Stimulated activated CD8-positive, alpha-beta memory T cell treated with anti-CD3 and anti-CD28 coated beads, Interleukin-7, amount 100 ng/mL, for 48 hours (primary cell): Measurements from ENCODE around the gene C11orf91.
"Not testable (repeated sequence)": the region's sequence is repeated elsewhere in the genome, so short reads cannot be mapped to it uniquely, and the experiment has no call there.

Experiments
- DNase-seq, 2 donors: peaks; one replicate each; pipeline ENCODE4 v3.0.0-alpha.2; 2020; ENCODE audit warnings: low read depth in 1 of 2; ENCODE audit errors: extremely low read depth in 1 of 2

Gene C11orf91

GRCh38 chr11:33698921-33699320 is 1.7 kb downstream of the C11orf91 start:
- DNase-seq: no peak

DNA sequence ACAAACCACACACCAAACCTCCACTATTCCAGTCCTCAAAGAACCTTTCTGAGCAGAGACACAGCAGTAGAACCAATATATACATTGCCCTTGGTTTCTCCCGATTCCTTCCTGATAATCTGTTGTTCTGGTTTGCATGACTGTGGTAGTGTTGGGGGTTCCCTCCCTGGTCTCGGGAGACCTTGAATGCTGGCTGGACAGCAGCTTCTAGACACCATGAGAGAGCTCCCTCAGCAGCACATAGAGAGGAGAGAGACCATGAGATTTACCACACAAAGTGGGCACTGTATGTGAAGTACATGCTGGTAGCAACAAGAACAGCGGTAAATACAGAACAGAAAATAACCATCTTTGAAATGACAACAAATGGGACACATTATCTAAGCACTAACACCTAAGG is 2.6 kb downstream of the C11orf91 start:
- DNase-seq: no peak

- DNase-seq: no peak
Measured at GRCh38 chr11:33696931-33697638, 3.5 kb downstream of the C11orf91 start.

DNA sequence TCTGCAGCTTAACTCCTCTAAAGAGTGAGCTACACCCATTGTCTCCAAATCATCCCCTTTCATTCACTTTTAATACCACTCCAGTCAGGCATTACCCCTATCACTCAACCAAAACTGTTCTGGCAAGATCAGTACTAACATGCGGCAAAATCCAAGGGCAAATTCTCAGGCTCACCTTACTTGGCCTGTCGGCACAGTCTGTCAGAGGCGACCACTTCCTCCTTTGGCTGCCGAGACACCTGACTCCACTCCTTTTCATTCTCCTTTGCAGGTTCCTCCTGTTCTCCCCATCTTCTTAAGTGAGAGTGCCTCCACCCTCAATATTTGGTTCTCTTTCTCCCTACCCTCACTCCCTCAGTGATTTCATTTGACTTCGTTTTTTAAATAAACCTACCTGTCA is 4.2 kb downstream of the C11orf91 start:
- no peak for DNase-seq

DNA sequence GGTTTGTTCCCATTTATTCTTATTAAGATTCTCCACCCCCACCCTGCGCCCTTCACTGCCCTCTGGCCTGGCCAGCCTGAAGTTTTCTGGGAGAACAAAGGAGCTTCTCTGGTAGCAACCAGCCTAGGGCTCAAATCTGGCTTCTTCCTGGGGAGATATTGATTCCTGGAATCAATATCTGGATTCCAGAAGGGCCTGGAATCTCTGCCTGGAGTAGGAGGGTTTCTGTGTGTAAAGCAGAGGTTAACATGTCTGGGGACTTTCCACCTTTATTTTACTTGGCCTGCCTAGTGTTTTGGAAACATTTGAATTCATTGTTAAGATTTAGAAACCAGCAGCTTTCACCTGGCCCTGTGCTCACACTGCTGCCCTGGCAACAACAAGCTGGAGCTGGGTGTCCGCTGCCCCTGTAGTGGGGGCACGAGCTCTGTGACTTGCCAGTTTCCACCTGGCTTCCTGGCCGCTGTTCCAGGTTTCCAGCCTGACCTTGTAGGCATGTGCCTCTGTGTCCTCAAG is 5.5 kb downstream of the C11orf91 start:
- DNase-seq: no peak

DNA sequence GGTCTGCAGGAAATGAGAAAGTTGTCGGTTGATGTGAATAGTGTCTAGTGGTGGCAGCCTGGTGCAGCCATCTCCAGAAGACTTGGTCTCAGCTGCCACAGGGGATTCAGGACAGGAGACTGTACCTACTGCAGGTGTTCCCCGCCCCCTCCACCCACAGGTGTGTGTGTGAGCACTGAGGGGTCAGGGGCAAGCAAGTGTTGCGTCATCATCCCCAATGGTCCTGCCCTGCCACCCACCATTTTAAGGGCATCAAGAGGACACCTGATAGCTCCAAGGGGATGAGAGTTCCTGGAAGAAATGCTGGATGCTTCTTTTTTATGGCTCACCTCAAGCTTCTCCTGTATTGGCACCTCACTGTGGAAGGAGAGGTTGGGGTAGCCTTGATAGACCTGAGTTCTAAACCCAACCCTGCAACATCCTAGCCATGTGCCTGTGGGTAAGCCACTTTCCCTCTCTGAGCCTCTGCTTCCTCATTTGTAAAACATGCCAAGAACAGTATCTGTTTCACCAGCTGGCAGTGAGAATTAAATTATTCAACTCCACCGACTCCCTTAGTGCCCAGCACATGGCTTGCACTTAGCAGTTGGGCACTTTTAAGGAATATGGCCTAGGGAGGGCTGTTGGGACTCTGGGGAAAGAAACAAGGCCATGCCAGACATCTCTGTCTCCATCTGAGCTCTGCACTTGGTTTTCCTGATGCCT is 6.1 kb downstream of the C11orf91 start:
- no peak for DNase-seq

- no peak for DNase-seq
Measured at GRCh38 chr11:33692541-33692940, 8.1 kb downstream of the C11orf91 start.

- no peak for DNase-seq
Measured at GRCh38 chr11:33692013-33692504, 8.6 kb downstream of the C11orf91 start.

DNA sequence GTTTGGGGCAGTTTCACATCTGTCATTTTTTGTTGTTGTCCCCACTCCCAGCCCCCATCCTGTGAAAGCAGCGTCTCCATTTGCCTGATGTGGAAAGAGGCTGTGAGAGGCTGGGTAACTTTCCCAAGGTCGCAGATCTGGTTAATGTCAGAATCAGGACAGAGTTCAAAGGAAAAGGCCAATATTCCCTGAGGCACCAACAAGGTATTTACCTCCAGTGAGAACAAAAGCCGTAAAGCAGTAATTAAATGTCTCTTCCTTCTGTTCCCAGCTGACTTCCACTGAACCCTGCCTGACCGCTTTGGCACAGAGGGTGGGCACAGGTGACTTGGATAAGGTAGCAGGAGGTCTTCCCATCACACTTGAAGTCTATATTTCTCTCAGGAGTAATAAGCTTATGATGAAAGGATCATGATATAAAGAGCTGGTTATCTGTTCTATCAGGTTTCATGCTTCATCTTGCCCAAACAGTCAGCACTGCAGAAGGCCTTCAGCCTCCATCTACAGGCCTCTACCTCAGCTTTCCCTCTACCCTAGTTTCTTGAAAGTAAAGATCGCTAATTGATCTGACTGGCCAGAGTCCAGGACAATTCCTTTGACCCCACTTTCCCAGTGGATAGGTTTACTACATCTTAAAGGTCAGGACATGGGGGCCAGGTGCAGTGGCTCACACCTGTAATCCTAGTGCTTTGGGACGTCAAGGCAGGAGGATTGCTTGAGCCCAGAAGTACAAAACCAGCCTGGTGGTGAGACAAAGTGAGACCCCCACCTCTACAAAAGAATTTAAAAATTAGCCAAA is 9.4 kb downstream of the C11orf91 start:
- no peak for DNase-seq

DNA sequence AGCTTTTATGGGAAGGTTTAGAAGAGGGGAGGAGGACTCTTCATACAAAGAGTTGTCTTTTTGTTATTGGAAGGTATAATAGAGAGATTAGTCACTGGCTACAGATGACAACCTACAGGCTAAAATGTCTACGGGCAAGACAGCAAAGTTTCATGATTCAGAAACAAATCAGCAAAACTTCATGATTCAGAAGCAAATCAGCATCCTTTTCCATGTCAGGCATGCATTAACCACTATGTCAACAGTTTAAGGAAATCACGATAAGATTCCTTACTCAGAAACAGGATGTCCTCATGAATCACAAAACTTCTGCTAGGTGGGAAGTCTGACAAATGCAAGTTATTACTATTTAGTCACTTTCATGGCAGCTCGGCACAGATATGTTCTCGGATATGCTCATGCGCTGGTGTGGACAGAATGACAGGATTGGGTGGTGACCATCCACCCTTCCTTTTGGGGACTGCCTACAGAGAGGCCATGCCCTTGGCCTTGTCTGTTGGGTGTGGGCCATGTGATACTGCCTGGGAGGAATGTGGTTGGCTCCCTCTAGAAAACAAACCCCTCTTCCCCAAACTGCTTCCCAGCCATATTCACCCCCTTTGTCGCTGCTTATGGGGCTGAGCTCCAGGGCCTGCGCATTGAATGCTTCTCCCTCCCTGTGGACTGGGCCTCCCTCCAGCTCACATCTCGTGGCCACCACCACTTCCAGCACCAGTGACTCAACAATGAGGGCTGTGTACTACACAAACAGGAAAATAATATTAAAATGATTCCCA is 10.1 kb downstream of the C11orf91 start:
- DNase-seq: no peak

GRCh38 chr11:33689501-33689900 is 11.1 kb downstream of the C11orf91 start:
- no peak for DNase-seq

GRCh38 chr11:33689085-33689484 is 11.5 kb downstream of the C11orf91 start:
- DNase-seq: no peak

DNA sequence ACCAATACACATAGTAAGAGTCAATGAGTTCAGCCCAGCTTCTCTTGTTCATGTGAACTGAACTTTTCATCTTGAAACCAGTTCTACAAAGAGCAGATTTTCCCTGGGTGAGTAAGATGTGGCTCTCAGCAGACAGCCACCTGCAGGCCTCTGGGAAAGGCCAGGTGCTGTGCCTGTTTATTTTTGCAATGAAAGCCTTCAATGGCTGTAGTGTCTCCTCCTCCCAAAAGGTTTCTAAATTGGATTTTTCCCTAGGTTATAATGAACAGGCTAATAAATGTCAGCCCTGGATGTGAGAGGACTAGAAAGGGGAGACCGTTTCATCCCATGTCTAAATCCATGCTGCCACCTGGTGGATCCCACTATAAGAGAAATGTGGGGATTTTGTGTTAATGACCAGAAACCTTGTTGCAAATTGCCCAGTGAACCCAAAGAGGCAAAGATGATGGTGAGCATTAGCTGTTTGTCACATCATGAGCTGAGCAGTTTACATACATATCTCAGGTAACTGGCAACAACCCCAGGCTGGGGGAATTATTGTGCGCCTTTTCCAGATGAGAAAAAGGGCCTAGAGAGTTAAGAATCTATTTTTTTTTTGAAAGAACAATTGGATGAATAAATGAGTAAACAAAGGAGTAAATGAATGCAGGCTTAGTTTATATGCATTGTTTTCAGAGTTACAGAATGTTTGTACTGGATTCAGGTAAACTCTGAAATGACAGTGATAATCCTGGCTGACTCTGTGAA is 12.7 kb downstream of the C11orf91 start:
- DNase-seq: no peak

GRCh38 chr11:33685082-33685481 is 15.5 kb downstream of the C11orf91 start:
- no peak for DNase-seq

DNA sequence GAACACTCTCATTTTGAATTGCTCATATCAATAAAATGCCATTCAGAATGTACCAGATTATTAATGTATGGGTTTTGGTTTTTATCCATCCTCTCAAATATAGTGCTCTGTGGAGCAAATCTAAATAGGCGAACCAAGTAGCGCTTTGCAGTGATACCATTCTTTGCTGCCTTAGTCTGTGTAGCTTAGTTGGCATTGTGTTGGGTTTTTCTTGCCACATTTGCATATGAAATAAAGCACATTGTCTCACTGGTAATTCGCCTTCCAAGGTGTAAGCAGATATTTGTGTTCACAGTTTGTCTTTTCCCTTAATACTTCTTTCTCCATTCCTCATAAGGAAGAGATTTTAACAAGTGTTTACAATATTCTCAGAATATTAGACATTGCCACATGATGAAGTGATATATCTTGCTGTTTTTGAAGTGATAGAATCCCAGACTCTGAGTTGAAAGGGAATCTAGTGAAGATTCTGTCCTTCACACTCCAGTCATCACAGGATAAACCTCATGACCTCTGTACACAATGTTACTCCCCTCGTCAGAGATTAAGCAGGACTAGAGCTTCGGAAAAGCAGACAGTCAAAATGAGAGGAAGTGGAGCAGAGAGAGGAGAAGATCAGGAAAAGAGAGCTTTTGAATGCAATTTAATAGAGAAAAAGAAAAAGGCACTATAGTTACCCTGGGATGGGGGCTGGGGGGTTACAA is 16.5 kb downstream of the C11orf91 start:
- DNase-seq: no peak

- DNase-seq: no peak
Measured at GRCh38 chr11:33682446-33682845, 18.2 kb downstream of the C11orf91 start.

DNA sequence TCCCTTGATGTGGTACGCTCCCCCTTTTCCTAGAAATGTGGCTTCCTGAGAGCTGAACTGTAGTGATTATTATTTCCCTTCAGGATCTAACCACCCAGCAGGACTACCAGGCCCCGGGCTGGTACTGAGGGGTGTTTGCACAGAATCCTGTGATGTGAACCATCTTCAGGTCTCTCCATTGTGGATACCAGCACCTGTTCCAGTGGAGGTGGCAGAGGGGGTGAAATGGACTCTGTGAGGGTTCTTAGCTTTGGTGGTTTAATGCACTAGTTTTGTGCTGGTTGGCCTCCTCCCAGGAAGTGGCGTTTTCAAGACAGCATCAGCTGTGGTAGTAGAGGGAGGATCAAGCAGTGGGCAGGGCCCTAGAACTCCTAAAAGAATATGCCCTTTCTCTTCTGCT is 18.6 kb downstream of the C11orf91 start:
- no peak for DNase-seq

GRCh38 chr11:33678616-33679015 is 22.0 kb downstream of the C11orf91 start:
- DNase-seq: not testable (repeated sequence)
